Hindlimb muscle (tissue), 1 donor: ENCODE results near the gene PKP1. TPM values are rescaled to one million over a fixed set of nuclear protein-coding genes. Genes with fewer than 3 reads are reported as not detected.

Experiments used
- DNase-seq: peaks from one replicate; pipeline ENCODE4 v3.0.0-alpha.2; 2013
- polyA plus RNA-seq: library from polyadenylated mRNA; unstranded; fragments of 120-200 nt; gene quantifications from one replicate; pipeline ENCODE4 v1.2.1, GENCODE V29; 2013; ENCODE audit not compliant: insufficient read length

PKP1 gene
- polyA plus RNA-seq, 1 donor = 11.1 TPM

GRCh38 chr1:201260236-201260590, 23.1 kb upstream of the PKP1 start:
- no peak for DNase-seq

- DNase-seq = no peak
Observed at GRCh38 chr1:201260648-201261311, 22.5 kb upstream of the PKP1 start.

- DNase-seq = no peak
Observed at GRCh38 chr1:201261771-201262547, 21.3 kb upstream of the PKP1 start.

GRCh38 chr1:201262963-201263608, 20.2 kb upstream of the PKP1 start:
- no peak for DNase-seq

- DNase-seq = no peak
Observed at GRCh38 chr1:201264072-201264471, 19.2 kb upstream of the PKP1 start.

- DNase-seq = no peak
Observed at GRCh38 chr1:201264554-201264953, 18.8 kb upstream of the PKP1 start.

- no peak for DNase-seq
Observed at GRCh38 chr1:201265756-201266155, 17.6 kb upstream of the PKP1 start.

- no peak for DNase-seq
Observed at GRCh38 chr1:201266276-201266675, 17.0 kb upstream of the PKP1 start.

GRCh38 chr1:201266774-201267173, 16.5 kb upstream of the PKP1 start:
- no peak for DNase-seq

GRCh38 chr1:201267481-201268229, 15.7 kb upstream of the PKP1 start:
- DNase-seq = no peak

GRCh38 chr1:201268604-201269151, 14.6 kb upstream of the PKP1 start:
- peak; percentile 71 for DNase-seq

- DNase-seq = no peak
Observed at GRCh38 chr1:201269281-201269680, 14.0 kb upstream of the PKP1 start.

GRCh38 chr1:201269900-201270410, 13.4 kb upstream of the PKP1 start:
- DNase-seq = no peak

GRCh38 chr1:201270616-201271390, 12.5 kb upstream of the PKP1 start:
- DNase-seq = no peak

- DNase-seq = no peak
Observed at GRCh38 chr1:201272799-201273198, 10.5 kb upstream of the PKP1 start.

- DNase-seq = no peak
Observed at GRCh38 chr1:201274616-201275252, 8.6 kb upstream of the PKP1 start.

GRCh38 chr1:201275253-201275666, 8.0 kb upstream of the PKP1 start:
- no peak for DNase-seq

GRCh38 chr1:201276891-201277290, 6.4 kb upstream of the PKP1 start:
- DNase-seq = no peak

GRCh38 chr1:201277441-201277840, 5.9 kb upstream of the PKP1 start:
- no peak for DNase-seq

- DNase-seq = no peak
Observed at GRCh38 chr1:201279313-201279712, 4.0 kb upstream of the PKP1 start.

GRCh38 chr1:201280884-201281283, 2.4 kb upstream of the PKP1 start:
- no peak for DNase-seq
